ENCODE data around the gene APBA1.
A peak's percentile ranks its signal among the peaks of the same experiment; 100 is the strongest.

APBA1 gene

GRCh38 chr9:69516353-69517322, 155.5 kb downstream of the APBA1 start:
- DNase-seq: no peak

- no peak for DNase-seq
Observed at GRCh38 chr9:69515810-69516209, 156.4 kb downstream of the APBA1 start.

GRCh38 chr9:69513141-69513820, 158.9 kb downstream of the APBA1 start:
- DNase-seq: no peak

GRCh38 chr9:69504058-69504457, 168.1 kb downstream of the APBA1 start:
- no peak for DNase-seq

GRCh38 chr9:69502671-69503301, 169.4 kb downstream of the APBA1 start:
- DNase-seq: peak; percentile 43

GRCh38 chr9:69500896-69501295, 171.3 kb downstream of the APBA1 start:
- no peak for DNase-seq

- DNase-seq: no peak
Observed at GRCh38 chr9:69499959-69500358, 172.2 kb downstream of the APBA1 start.

GRCh38 chr9:69499407-69499806, 172.8 kb downstream of the APBA1 start:
- no peak for DNase-seq

GRCh38 chr9:69498470-69498869, 173.7 kb downstream of the APBA1 start:
- no peak for DNase-seq

- no peak for DNase-seq
Observed at GRCh38 chr9:69497816-69498215, 174.4 kb downstream of the APBA1 start.

GRCh38 chr9:69496846-69497450, 175.2 kb downstream of the APBA1 start:
- DNase-seq: no peak

- no peak for DNase-seq
Observed at GRCh38 chr9:69495296-69495695, 176.9 kb downstream of the APBA1 start.

GRCh38 chr9:69494763-69495162, 177.4 kb downstream of the APBA1 start:
- no peak for DNase-seq

GRCh38 chr9:69494208-69494607, 178.0 kb downstream of the APBA1 start:
- DNase-seq: no peak

- no peak for DNase-seq
Observed at GRCh38 chr9:69486498-69486897, 185.7 kb downstream of the APBA1 start.

- no peak for DNase-seq
Observed at GRCh38 chr9:69485466-69485865, 186.7 kb downstream of the APBA1 start.

GRCh38 chr9:69483886-69484422, 188.2 kb downstream of the APBA1 start:
- no peak for DNase-seq

- no peak for DNase-seq
Observed at GRCh38 chr9:69476797-69477196, 195.4 kb downstream of the APBA1 start.

GRCh38 chr9:69476016-69476415, 196.2 kb downstream of the APBA1 start:
- DNase-seq: no peak

- no peak for DNase-seq
Observed at GRCh38 chr9:69474821-69475220, 197.3 kb downstream of the APBA1 start.

- DNase-seq: no peak
Observed at GRCh38 chr9:69472101-69472620, 200.0 kb downstream of the APBA1 start.

- DNase-seq: peak; percentile 4
Observed at GRCh38 chr9:69471433-69471832, 200.7 kb downstream of the APBA1 start.

Data from fibroblast of skin of scalp (primary cell).